Neutrophil (primary cell): ENCODE results near the gene MAN1A2.

Experiments
- H3K27ac ChIP-seq: fragments of 200-600 bp; sonication (generic); 2 replicates; pipeline ENCODE4 v1.5.1; 2016; ENCODE audit warnings: mild to moderate bottlenecking, moderate library complexity
- H3K27me3 ChIP-seq: fragments of 200-600 bp; sonication (generic); 2 replicates; pipeline ENCODE4 v1.6.0; 2016; ENCODE audit warnings: mild to moderate bottlenecking
- H3K36me3 ChIP-seq: fragments of 200-600 bp; sonication (generic); 2 replicates; pipeline ENCODE4 v1.5.1; 2017
- H3K4me1 ChIP-seq, 2 experiments: fragments of 200-600 bp in 1 of 2; sonication (generic) in 1 of 2; 1 replicate in 1 of 2; 2 replicates in 1 of 2; pipeline versions ENCODE4 v1.5.1 to v1.6.1; 2013 to 2016; ENCODE audit warnings: low read depth in 1 of 2, low read length in 1 of 2, mild to moderate bottlenecking in 1 of 2, moderate library complexity in 1 of 2; ENCODE audit not compliant: control insufficient read depth in 1 of 2, insufficient read depth in 1 of 2
- H3K4me3 ChIP-seq, 2 experiments: fragments of 200-600 bp in 1 of 2; sonication (generic) in 1 of 2; 1 replicate in 1 of 2; 2 replicates in 1 of 2; pipeline ENCODE4 v1.5.1; 2013 to 2016; ENCODE audit warnings: low read depth in 1 of 2, low read length in 1 of 2, mild to moderate bottlenecking in 1 of 2, moderate library complexity in 1 of 2
- H3K9me3 ChIP-seq: fragments of 200-600 bp; sonication (generic); 2 replicates; pipeline ENCODE4 v1.5.1; 2016
- TF ChIP-seq, protein P1 (sequence below): fragments of 200-600 bp; sonication (generic); IDR thresholded peaks from 2 replicates; pipeline ENCODE4 v1.5.1; 2016; ENCODE audit warnings: antibody characterized with exemption

The MAN1A2 gene

DNA sequence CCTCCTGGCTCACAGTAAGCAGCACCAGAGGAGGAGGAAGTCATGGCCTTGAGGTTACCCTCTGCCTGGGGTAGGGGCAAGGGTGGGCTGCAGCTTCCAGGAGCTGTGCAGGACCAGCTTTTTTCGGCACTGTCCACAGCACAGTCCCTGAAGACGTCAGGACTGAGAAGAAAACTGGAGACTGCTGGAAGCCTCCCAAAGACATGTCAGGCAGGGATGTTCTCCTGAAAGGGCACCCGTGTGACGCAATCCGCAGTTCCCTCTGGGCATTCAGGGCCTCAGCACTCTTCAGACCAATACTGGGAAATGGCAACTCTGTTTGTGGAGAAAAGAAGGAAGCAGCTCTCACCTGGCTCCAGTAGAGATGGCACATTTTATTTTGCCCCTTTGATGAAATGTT, 173.8 kb downstream of the MAN1A2 start:
- Histone ChIP-seq H3K9me3 (no peaks in the 10 kb centered on the region), H3K4me3 (no peak overlapping the region), H3K36me3 (no peaks in the 10 kb centered on the region), H3K27ac (no peak overlapping the region), H3K27me3 (peaks cover 8% of the 10 kb centered on the region), H3K4me1 (no peaks in the 10 kb centered on the region)
- TF ChIP-seq, protein P1, sequence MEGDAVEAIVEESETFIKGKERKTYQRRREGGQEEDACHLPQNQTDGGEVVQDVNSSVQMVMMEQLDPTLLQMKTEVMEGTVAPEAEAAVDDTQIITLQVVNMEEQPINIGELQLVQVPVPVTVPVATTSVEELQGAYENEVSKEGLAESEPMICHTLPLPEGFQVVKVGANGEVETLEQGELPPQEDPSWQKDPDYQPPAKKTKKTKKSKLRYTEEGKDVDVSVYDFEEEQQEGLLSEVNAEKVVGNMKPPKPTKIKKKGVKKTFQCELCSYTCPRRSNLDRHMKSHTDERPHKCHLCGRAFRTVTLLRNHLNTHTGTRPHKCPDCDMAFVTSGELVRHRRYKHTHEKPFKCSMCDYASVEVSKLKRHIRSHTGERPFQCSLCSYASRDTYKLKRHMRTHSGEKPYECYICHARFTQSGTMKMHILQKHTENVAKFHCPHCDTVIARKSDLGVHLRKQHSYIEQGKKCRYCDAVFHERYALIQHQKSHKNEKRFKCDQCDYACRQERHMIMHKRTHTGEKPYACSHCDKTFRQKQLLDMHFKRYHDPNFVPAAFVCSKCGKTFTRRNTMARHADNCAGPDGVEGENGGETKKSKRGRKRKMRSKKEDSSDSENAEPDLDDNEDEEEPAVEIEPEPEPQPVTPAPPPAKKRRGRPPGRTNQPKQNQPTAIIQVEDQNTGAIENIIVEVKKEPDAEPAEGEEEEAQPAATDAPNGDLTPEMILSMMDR = no peak

DNA sequence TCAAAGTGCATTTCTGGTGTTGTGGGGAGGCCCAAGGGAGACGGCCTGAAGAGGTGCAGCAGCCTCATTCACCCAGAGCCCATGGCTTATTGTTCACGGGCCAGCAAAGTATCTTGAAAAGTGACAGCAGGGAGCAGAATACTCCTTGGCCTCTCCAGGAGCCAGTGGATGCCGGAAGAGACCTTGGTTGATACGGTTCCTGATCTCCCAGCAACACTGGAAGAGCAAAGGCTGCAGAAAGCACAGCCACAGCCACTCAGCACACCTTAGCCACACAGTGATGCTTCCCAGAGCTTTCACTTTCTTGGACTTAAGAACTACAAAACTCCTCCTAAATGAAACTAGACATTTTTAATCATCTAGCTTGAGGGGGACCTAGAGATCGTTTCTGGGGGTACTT, 174.3 kb downstream of the MAN1A2 start:
- peaks cover 2% of the 10 kb centered on the region for H3K27me3 ChIP-seq
- TF ChIP-seq, protein P1 = no peak
- no peak overlapping the region for H3K27ac ChIP-seq
- no peaks in the 10 kb centered on the region for H3K9me3 ChIP-seq
- no peaks in the 10 kb centered on the region for H3K4me1 ChIP-seq
- H3K4me3 ChIP-seq = no peak overlapping the region
- H3K36me3 ChIP-seq = no peaks in the 10 kb centered on the region

DNA sequence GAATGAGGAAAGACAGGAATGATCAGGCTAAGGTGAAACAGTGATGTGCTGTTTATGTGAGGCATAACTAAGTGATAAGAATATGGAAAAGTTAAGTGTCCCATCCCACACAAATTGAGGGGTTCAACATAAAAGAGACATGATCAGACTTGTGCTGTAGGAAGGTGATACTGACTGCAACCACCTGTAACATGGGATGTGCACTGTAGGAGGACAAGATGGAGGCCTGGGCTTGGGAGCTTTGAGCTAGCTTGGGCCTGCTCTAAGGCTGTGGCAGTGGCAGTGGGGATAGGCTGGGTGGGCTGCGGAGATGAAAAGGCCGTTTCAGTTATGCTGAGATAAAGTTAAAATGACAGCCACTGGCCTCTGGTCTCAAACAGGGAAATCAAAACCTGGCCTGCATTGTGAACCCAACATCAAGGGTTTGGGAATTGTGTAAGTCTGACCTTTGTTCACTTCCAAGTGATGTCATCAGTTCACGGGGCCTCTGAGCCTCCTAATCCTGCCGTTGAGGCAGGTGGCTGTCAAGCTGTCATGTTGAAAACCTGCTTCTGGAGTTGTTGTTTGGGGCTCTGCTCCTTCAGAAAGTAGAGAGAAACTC, 177.4 kb downstream of the MAN1A2 start:
- Histone ChIP-seq H3K27ac (no peak overlapping the region), H3K9me3 (no peaks in the 10 kb centered on the region), H3K4me3 (no peak overlapping the region), H3K4me1 (no peaks in the 10 kb centered on the region), H3K36me3 (no peaks in the 10 kb centered on the region), H3K27me3 (no peaks in the 10 kb centered on the region)
- TF ChIP-seq, protein P1 = no peak

DNA sequence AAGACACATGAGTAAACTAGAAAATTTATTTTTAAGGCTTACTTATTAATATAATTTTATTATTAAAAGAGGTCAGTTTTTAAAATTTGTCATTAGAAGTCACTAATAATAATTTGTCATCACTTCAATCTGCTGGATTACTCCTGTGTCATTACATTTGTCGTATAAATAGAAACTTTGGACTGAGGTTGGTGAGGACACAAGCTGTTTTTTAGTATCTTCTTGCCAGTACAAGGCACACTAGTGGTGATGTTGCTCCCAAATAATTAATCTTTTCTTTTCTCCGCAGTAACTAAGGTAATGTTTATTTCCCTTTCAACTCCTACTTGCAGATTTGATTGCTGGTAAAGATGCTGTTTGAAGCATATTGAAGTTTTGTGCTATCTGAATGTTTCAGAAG, 179.2 kb downstream of the MAN1A2 start:
- Histone ChIP-seq H3K36me3 (no peaks in the 10 kb centered on the region), H3K27me3 (no peaks in the 10 kb centered on the region), H3K4me1 (no peaks in the 10 kb centered on the region), H3K4me3 (no peak overlapping the region), H3K9me3 (no peaks in the 10 kb centered on the region), H3K27ac (no peak overlapping the region)
- TF ChIP-seq, protein P1 = no peak

DNA sequence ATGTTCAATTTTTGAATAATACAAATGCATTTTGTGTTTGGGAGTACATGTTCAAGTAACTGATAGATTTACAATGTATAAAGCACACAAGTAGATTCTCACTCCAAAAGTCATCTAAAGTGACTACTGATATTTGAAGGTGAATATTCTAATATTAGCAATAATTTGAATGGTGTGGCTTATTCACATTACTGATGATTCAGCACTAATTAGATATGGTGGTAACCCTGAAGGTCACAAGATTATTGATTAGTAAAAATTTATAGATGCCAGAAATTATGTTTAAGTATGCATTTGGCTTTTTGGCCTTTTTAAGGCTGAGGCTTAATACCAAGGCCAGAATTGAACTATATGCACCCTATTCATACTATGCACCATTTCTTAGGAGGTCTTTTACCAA, 186.2 kb downstream of the MAN1A2 start:
- H3K4me1 ChIP-seq = no peaks in the 10 kb centered on the region
- TF ChIP-seq, protein P1 = no peak
- no peak overlapping the region for H3K27ac ChIP-seq
- H3K9me3 ChIP-seq = no peaks in the 10 kb centered on the region
- H3K4me3 ChIP-seq = no peak overlapping the region
- no peaks in the 10 kb centered on the region for H3K36me3 ChIP-seq
- no peaks in the 10 kb centered on the region for H3K27me3 ChIP-seq

DNA sequence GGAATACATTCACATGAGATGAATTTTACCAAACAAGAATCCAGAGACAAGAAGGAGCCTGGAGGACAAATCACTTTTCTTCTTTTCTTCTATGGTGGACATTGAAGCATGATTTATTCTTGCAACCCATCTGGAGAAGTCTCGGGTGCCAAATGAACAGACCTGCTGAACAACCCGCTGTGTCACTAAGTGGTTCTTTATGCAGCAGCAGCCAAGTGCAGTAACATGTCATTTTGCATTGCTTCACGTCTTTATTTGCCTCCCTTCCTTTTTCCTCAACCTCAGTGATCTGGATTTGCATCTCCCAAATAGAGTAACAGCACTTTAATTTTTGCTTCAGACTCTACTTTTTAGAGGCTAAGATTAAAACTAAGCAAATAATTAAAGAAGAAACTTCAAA, 188.6 kb downstream of the MAN1A2 start:
- Histone ChIP-seq H3K4me1 (no peaks in the 10 kb centered on the region), H3K4me3 (no peak overlapping the region), H3K36me3 (no peaks in the 10 kb centered on the region), H3K9me3 (no peaks in the 10 kb centered on the region), H3K27ac (no peak overlapping the region), H3K27me3 (no peaks in the 10 kb centered on the region)
- TF ChIP-seq, protein P1 = no peak
